ENCODE measurements around the gene GRM8.

The GRM8 gene

GRCh38 chr7:127226685-127227374 is 25.9 kb downstream of the GRM8 start:
- Histone ChIP-seq H3K9me3 (ENCODE audit: severe bottlenecking) (no peaks in the 10 kb centered on the region), H3K27me3 (ENCODE audit: insufficient read depth, low read depth, severe bottlenecking) (no peaks in the 10 kb centered on the region), H3K4me3 (ENCODE audit: low read depth, low read length) (no peak overlapping the region), H3K27ac (no peak overlapping the region), H3K36me3 (no peaks in the 10 kb centered on the region)
- TF ChIP-seq CTCF (IDR thresholded peaks at IDR 0.05; ENCODE audit: low read depth, low read length): no peak
- no peak for DNase-seq

- Histone ChIP-seq H3K27me3 (ENCODE audit: insufficient read depth, low read depth, severe bottlenecking) (no peaks in the 10 kb centered on the region), H3K9me3 (ENCODE audit: severe bottlenecking) (no peaks in the 10 kb centered on the region), H3K27ac (no peak overlapping the region), H3K36me3 (no peaks in the 10 kb centered on the region), H3K4me3 (ENCODE audit: low read depth, low read length) (no peak overlapping the region)
- no peak for TF ChIP-seq CTCF (IDR thresholded peaks at IDR 0.05; ENCODE audit: low read depth, low read length)
- no peak for DNase-seq
Observed at GRCh38 chr7:127221731-127222130, 31.0 kb downstream of the GRM8 start.

GRCh38 chr7:127214956-127215718 is 37.6 kb downstream of the GRM8 start:
- no peak for DNase-seq
- H3K4me3 ChIP-seq (ENCODE audit: low read depth, low read length): no peak overlapping the region
- H3K27ac ChIP-seq: no peak overlapping the region
- no peaks in the 10 kb centered on the region for H3K9me3 ChIP-seq (ENCODE audit: severe bottlenecking)
- H3K27me3 ChIP-seq (ENCODE audit: insufficient read depth, low read depth, severe bottlenecking): no peaks in the 10 kb centered on the region
- no peaks in the 10 kb centered on the region for H3K36me3 ChIP-seq
- no peak for TF ChIP-seq CTCF (IDR thresholded peaks at IDR 0.05; ENCODE audit: low read depth, low read length)

- no peak for TF ChIP-seq CTCF (IDR thresholded peaks at IDR 0.05; ENCODE audit: low read depth, low read length)
- no peaks in the 10 kb centered on the region for H3K9me3 ChIP-seq (ENCODE audit: severe bottlenecking)
- no peaks in the 10 kb centered on the region for H3K36me3 ChIP-seq
- H3K27ac ChIP-seq: no peak overlapping the region
- no peak for DNase-seq
- no peak overlapping the region for H3K4me3 ChIP-seq (ENCODE audit: low read depth, low read length)
- H3K27me3 ChIP-seq (ENCODE audit: insufficient read depth, low read depth, severe bottlenecking): no peaks in the 10 kb centered on the region
Observed at GRCh38 chr7:127209886-127210285, 42.9 kb downstream of the GRM8 start.

GRCh38 chr7:127208860-127209259 is 43.9 kb downstream of the GRM8 start:
- no peak for TF ChIP-seq CTCF (IDR thresholded peaks at IDR 0.05; ENCODE audit: low read depth, low read length)
- no peaks in the 10 kb centered on the region for H3K27me3 ChIP-seq (ENCODE audit: insufficient read depth, low read depth, severe bottlenecking)
- no peak overlapping the region for H3K27ac ChIP-seq
- DNase-seq: no peak
- no peaks in the 10 kb centered on the region for H3K36me3 ChIP-seq
- no peak overlapping the region for H3K4me3 ChIP-seq (ENCODE audit: low read depth, low read length)
- H3K9me3 ChIP-seq (ENCODE audit: severe bottlenecking): no peaks in the 10 kb centered on the region
